Fibroblast of lung (primary cell): ENCODE measurements around the gene TFAP2E. TPM values are rescaled to one million over a fixed set of nuclear protein-coding genes. Genes with fewer than 3 reads are reported as not detected.

Source experiments
- DNase-seq, 2 donors: peaks; one replicate each; pipeline versions ENCODE4 v3.0.0 to v3.0.0-alpha.2; 2010; ENCODE audit warnings: low read depth in 2 of 2
- H2AFZ ChIP-seq: 2 replicates; pipeline ENCODE4 v1.5.1; 2012; ENCODE audit warnings: low read length, control low read depth, inconsistent platforms
- H3K27ac ChIP-seq: 2 replicates; pipeline ENCODE4 v1.5.1; 2011; ENCODE audit warnings: low read length, control low read depth; ENCODE audit not compliant: insufficient read depth
- H3K27me3 ChIP-seq: 2 replicates; pipeline ENCODE4 v1.5.1; 2011; ENCODE audit warnings: mild to moderate bottlenecking, low read length; ENCODE audit not compliant: control insufficient read depth, insufficient read depth
- H3K36me3 ChIP-seq: 2 replicates; pipeline ENCODE4 v1.5.1; 2011; ENCODE audit warnings: low read length; ENCODE audit not compliant: control insufficient read depth, insufficient read depth
- H3K4me1 ChIP-seq: 2 replicates; pipeline ENCODE4 v1.5.1; 2011; ENCODE audit warnings: low read length; ENCODE audit not compliant: control insufficient read depth, insufficient read depth; ENCODE audit errors: extremely low read depth
- H3K4me2 ChIP-seq: 2 replicates; pipeline ENCODE4 v1.5.1; 2011; ENCODE audit warnings: low read length, control low read depth; ENCODE audit not compliant: insufficient read depth; ENCODE audit errors: extremely low read depth
- H3K4me3 ChIP-seq, 4 experiments: fragments of 200-600 bp in 1 of 4; sonication (generic) in 1 of 4; replicated peaks in 1 of 4; 2 replicates each; pipeline ENCODE4 v1.5.1; 2011 to 2016; ENCODE audit warnings: low read length in 4 of 4, low read depth in 3 of 4, mild to moderate bottlenecking in 3 of 4, control low read depth in 2 of 4, inconsistent platforms in 1 of 4, mixed read lengths in 1 of 4; ENCODE audit not compliant: insufficient read depth in 1 of 4; ENCODE audit errors: control extremely low read depth in 1 of 4
- H3K79me2 ChIP-seq: 2 replicates; pipeline ENCODE4 v1.5.1; 2012; ENCODE audit warnings: mild to moderate bottlenecking, low read length, inconsistent platforms; ENCODE audit not compliant: control insufficient read depth, insufficient read depth
- H3K9ac ChIP-seq: 2 replicates; pipeline ENCODE4 v1.5.1; 2011; ENCODE audit warnings: mild to moderate bottlenecking, low read length, control low read depth; ENCODE audit not compliant: insufficient read depth
- H3K9me3 ChIP-seq: 2 replicates; pipeline ENCODE4 v1.5.1; 2012; ENCODE audit warnings: low read depth, low read length; ENCODE audit not compliant: control insufficient read depth, insufficient read depth
- H4K20me1 ChIP-seq: 2 replicates; pipeline ENCODE4 v1.5.1; 2011; ENCODE audit warnings: low read length; ENCODE audit not compliant: control insufficient read depth, insufficient read depth; ENCODE audit errors: extremely low read depth
- EZH2 ChIP-seq: IDR thresholded peaks from 2 replicates; pipeline ENCODE4 v1.5.1; 2012; ENCODE audit warnings: low read length, control low read depth, mild to moderate bottlenecking; ENCODE audit errors: missing control alignments
- polyA plus RNA-seq, 2 donors: library from polyadenylated mRNA; depleted of rRNA in 1 of 2; stranded (reverse) in 1 of 2; unstranded in 1 of 2; fragments of >200 nt; gene quantifications; 2 replicates each; pipeline ENCODE4 v1.2.1, GENCODE V29; 2011 to 2012; ENCODE audit warnings: missing spikeins in 1 of 2
- total RNA-seq: library from RNA; depleted of rRNA; stranded (reverse); fragments of >200 nt; gene quantifications from 2 replicates; pipeline ENCODE4 v1.2.1, GENCODE V29; 2014
- TF ChIP-seq, protein P1 (sequence below), 2 donors: IDR thresholded peaks in 1 of 2; conservative IDR thresholded peaks in 1 of 2; 1 replicate in 1 of 2; 2 replicates in 1 of 2; pipeline ENCODE4 v1.5.1; 2011 to 2012; ENCODE audit warnings: low read length in 2 of 2, control low read depth in 1 of 2, inconsistent platforms in 1 of 2, low read depth in 1 of 2, mild to moderate bottlenecking in 1 of 2

The TFAP2E gene
- total and polyA plus RNA-seq, 2 donors (not counting 1 experiment from before 2014, with no cell fraction given): 0.17 to 0.83 TPM

DNA sequence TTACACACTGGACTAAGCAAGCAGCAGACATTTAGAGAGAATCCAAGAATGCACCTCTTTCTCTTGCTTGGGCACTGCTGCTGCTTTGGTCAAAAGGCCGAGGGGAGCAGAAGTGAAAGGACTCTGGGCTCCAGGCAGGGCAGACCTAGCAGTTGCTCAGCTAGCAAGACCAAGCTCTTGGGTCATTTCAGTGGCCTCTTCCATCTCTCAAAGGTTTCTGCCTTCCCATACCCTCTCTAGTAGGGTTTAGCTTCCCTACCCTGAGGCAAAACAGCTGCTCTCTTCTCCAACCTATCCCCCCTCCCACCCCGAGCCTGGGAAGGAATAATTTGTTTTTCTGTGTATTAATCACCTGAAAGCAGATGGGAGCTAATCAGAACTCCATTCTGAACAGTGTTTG is 25.8 kb downstream of the TFAP2E start:
- Histone ChIP-seq H3K9ac (no peak overlapping the region), H3K4me2 (no peak overlapping the region), H3K36me3 (peaks cover 5% of the 10 kb centered on the region), H3K27me3 (no peaks in the 10 kb centered on the region), H3K79me2 (no peaks in the 10 kb centered on the region), H3K4me3 (no peak overlapping the region), H3K27ac (no peak overlapping the region), H2AFZ (no peak overlapping the region), H4K20me1 (no peaks in the 10 kb centered on the region), H3K9me3 (no peaks in the 10 kb centered on the region), H3K4me1 (no peaks in the 10 kb centered on the region)
- no peak for DNase-seq
- TF ChIP-seq, protein P1, sequence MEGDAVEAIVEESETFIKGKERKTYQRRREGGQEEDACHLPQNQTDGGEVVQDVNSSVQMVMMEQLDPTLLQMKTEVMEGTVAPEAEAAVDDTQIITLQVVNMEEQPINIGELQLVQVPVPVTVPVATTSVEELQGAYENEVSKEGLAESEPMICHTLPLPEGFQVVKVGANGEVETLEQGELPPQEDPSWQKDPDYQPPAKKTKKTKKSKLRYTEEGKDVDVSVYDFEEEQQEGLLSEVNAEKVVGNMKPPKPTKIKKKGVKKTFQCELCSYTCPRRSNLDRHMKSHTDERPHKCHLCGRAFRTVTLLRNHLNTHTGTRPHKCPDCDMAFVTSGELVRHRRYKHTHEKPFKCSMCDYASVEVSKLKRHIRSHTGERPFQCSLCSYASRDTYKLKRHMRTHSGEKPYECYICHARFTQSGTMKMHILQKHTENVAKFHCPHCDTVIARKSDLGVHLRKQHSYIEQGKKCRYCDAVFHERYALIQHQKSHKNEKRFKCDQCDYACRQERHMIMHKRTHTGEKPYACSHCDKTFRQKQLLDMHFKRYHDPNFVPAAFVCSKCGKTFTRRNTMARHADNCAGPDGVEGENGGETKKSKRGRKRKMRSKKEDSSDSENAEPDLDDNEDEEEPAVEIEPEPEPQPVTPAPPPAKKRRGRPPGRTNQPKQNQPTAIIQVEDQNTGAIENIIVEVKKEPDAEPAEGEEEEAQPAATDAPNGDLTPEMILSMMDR (conservative IDR thresholded peaks at IDR 0.05 in 1 of 2, IDR thresholded peaks at IDR 0.05 in 1 of 2; ENCODE audit: low read depth in 1 of 2, low read length in 2 of 2): no peak
- no peak for TF ChIP-seq EZH2

DNA sequence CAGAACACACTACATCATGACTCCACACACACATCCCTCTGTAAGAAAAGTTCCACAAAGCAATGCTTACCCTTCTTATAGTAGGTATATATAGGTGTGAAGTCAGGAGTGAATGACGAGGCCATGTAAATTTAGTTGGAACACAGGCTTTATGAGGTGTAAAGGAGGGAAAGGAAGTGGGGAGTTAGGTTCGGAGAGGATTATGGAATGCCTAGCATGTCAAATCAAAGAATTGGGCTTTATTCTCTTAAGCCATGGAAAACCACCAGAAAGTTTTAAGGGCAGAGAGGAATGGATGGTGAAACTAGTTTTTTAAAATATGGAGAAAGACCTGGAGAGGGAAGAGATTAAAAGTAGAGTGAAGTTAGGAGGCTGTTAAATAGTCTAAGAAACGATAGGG is 26.3 kb downstream of the TFAP2E start:
- no peak overlapping the region for H3K4me2 ChIP-seq
- no peaks in the 10 kb centered on the region for H4K20me1 ChIP-seq
- H3K27me3 ChIP-seq: no peaks in the 10 kb centered on the region
- H2AFZ ChIP-seq: no peak overlapping the region
- no peak for TF ChIP-seq EZH2
- TF ChIP-seq, protein P1 (conservative IDR thresholded peaks at IDR 0.05 in 1 of 2, IDR thresholded peaks at IDR 0.05 in 1 of 2; ENCODE audit: low read depth in 1 of 2, low read length in 2 of 2): no peak
- H3K36me3 ChIP-seq: peaks cover 5% of the 10 kb centered on the region
- H3K27ac ChIP-seq: no peak overlapping the region
- H3K4me3 ChIP-seq: no peak overlapping the region
- no peaks in the 10 kb centered on the region for H3K9me3 ChIP-seq
- H3K79me2 ChIP-seq: no peaks in the 10 kb centered on the region
- no peak for DNase-seq
- H3K9ac ChIP-seq: no peak overlapping the region
- H3K4me1 ChIP-seq: no peaks in the 10 kb centered on the region

DNA sequence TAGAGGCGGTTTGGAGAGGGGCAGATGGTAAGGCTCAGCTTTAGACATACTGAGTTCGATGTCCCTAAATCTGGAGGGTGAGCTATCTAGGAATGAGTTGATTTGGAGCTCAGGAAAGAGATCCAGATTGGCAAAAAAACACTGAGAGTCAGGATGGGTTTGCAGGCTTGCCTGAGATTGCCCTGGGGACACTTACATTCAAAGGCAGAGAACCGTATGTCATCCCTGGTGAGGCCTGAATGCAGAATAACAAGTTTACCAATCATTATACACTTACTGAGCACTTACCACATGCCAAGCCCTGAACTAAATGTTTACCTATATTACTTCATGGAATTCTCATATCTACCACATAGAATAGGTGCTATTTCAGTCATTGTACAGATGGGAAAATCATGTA is 27.5 kb downstream of the TFAP2E start:
- H3K27ac ChIP-seq: no peak overlapping the region
- H4K20me1 ChIP-seq: no peaks in the 10 kb centered on the region
- H3K79me2 ChIP-seq: no peaks in the 10 kb centered on the region
- DNase-seq: no peak
- H3K9ac ChIP-seq: no peak overlapping the region
- H2AFZ ChIP-seq: no peak overlapping the region
- H3K9me3 ChIP-seq: no peaks in the 10 kb centered on the region
- H3K36me3 ChIP-seq: peaks cover 6% of the 10 kb centered on the region
- no peak overlapping the region for H3K4me2 ChIP-seq
- no peak overlapping the region for H3K4me3 ChIP-seq
- TF ChIP-seq, protein P1 (conservative IDR thresholded peaks at IDR 0.05 in 1 of 2, IDR thresholded peaks at IDR 0.05 in 1 of 2; ENCODE audit: low read depth in 1 of 2, low read length in 2 of 2): no peak
- TF ChIP-seq EZH2: no peak
- H3K27me3 ChIP-seq: no peaks in the 10 kb centered on the region
- no peaks in the 10 kb centered on the region for H3K4me1 ChIP-seq
